Keratinocyte (primary cell): ENCODE data around the gene MGAT1. TPM values are rescaled to one million over a fixed set of nuclear protein-coding genes. Genes with fewer than 3 reads are reported as not detected.

Source experiments
- DNase-seq: peaks from one replicate; pipeline ENCODE4 v3.0.0-alpha.2; 2011; ENCODE audit warnings: low read depth, missing footprints, low spot score
- FAIRE-seq: peaks from 2 replicates; lab custom pipeline; 2011; peaks lifted over from hg19 to GRCh38; lab: Jason Lieb, UNC
- H2AFZ ChIP-seq: 2 replicates; pipeline ENCODE4 v1.6.0; 2012; ENCODE audit warnings: low read length, control low read depth, inconsistent platforms; ENCODE audit not compliant: control insufficient read depth
- H3K27ac ChIP-seq: 2 replicates; pipeline ENCODE4 v1.5.1; 2011; ENCODE audit warnings: low read length; ENCODE audit not compliant: control insufficient read depth, insufficient read depth
- H3K27me3 ChIP-seq: 3 replicates; pipeline ENCODE4 v1.6.0; 2011; ENCODE audit warnings: low read length; ENCODE audit not compliant: control insufficient read depth, insufficient read depth; ENCODE audit errors: extremely low read depth
- H3K36me3 ChIP-seq, 2 experiments: 2 replicates in 1 of 2; 3 replicates in 1 of 2; pipeline ENCODE4 v1.5.1; 2011; ENCODE audit warnings: low read length in 2 of 2, mild to moderate bottlenecking in 1 of 2; ENCODE audit not compliant: control insufficient read depth in 2 of 2, insufficient read depth in 2 of 2; ENCODE audit errors: extremely low read depth in 1 of 2
- H3K4me1 ChIP-seq: 3 replicates; pipeline ENCODE4 v1.5.1; 2011; ENCODE audit warnings: low read length; ENCODE audit not compliant: control insufficient read depth, insufficient read depth; ENCODE audit errors: extremely low read depth
- H3K4me2 ChIP-seq: 3 replicates; pipeline ENCODE4 v1.6.0; 2011; ENCODE audit warnings: low read depth, low read length; ENCODE audit not compliant: control insufficient read depth, insufficient read depth; ENCODE audit errors: extremely low read depth
- H3K4me3 ChIP-seq, 3 experiments: fragments of 200-600 bp in 1 of 3; sonication (generic) in 1 of 3; 2 replicates in 2 of 3; 3 replicates in 1 of 3; pipeline ENCODE4 v1.5.1; 2011 to 2016; ENCODE audit warnings: low read length in 3 of 3, mild to moderate bottlenecking in 3 of 3, control low read depth in 2 of 3, inconsistent platforms in 1 of 3, low read depth in 1 of 3, mixed read lengths in 1 of 3, mixed run types in 1 of 3, moderate library complexity in 1 of 3; ENCODE audit not compliant: control insufficient read depth in 2 of 3, insufficient read depth in 2 of 3; ENCODE audit errors: extremely low read depth in 1 of 3
- H3K79me2 ChIP-seq: 2 replicates; pipeline ENCODE4 v1.6.0; 2012; ENCODE audit warnings: low read length; ENCODE audit not compliant: control insufficient read depth, insufficient read depth
- H3K9ac ChIP-seq: 3 replicates; pipeline ENCODE4 v1.6.0; 2011; ENCODE audit warnings: low read length; ENCODE audit not compliant: control insufficient read depth, insufficient read depth; ENCODE audit errors: extremely low read depth
- H3K9me1 ChIP-seq: 3 replicates; pipeline ENCODE4 v1.6.0; 2011; ENCODE audit warnings: low read length; ENCODE audit not compliant: control insufficient read depth, insufficient read depth; ENCODE audit errors: extremely low read depth
- H3K9me3 ChIP-seq: 2 replicates; pipeline ENCODE4 v1.5.1; 2012; ENCODE audit warnings: low read depth, low read length; ENCODE audit not compliant: control insufficient read depth
- H4K20me1 ChIP-seq: 3 replicates; pipeline ENCODE4 v1.6.0; 2011; ENCODE audit warnings: low read length; ENCODE audit not compliant: control insufficient read depth, insufficient read depth; ENCODE audit errors: extremely low read depth
- CTCF ChIP-seq, 3 experiments: IDR thresholded peaks in 1 of 3; conservative IDR thresholded peaks in 1 of 3; optimal IDR thresholded peaks in 1 of 3; 2 replicates in 2 of 3; 3 replicates in 1 of 3; pipeline versions ENCODE3 to v1.5.1; 2011; ENCODE audit warnings: low read length in 3 of 3, mild to moderate bottlenecking in 3 of 3, moderate library complexity in 2 of 3, control low read depth in 1 of 3, inconsistent platforms in 1 of 3; ENCODE audit not compliant: insufficient read depth in 2 of 3; ENCODE audit errors: extremely low read depth in 1 of 3
- EZH2 ChIP-seq: IDR thresholded peaks from one replicate; pipeline ENCODE4 v1.6.1; 2012; ENCODE audit warnings: inconsistent platforms, mild to moderate bottlenecking, low read length, moderate library complexity
- dilution Hi-C: fragments of 300-500 bp; cut with MboI; formaldehyde crosslinking; loops from one replicate; pipeline ENCODE4 v1.7.0; 2020; ENCODE audit warnings: low sequenced_read_pairs; ENCODE audit not compliant: extremely low pct_ligation_motif_present
- polyA plus RNA-seq, 5 experiments: library from polyadenylated mRNA; depleted of rRNA in 3 of 5; stranded (reverse) in 3 of 5; stranded (forward) in 1 of 5; unstranded in 1 of 5; fragments of >200 nt; gene quantifications; 1 replicate in 1 of 5; 2 replicates in 3 of 5; 3 replicates in 1 of 5; pipeline versions ENCODE4 v1.2.1 to v1.2.3, GENCODE V29; 2011 to 2012; ENCODE audit warnings: missing spikeins in 2 of 5, low read depth in 1 of 5, low replicate concordance in 1 of 5

Gene MGAT1
- polyA plus RNA-seq, 1 donor (not counting 4 experiments of a cell fraction or from before 2014, with no cell fraction given) = 80.3 TPM

GRCh38 chr5:180816608-180817534 is 14.3 kb upstream of the MGAT1 start:
- Histone ChIP-seq H3K4me2 (no peak overlapping the region), H3K79me2 (no peaks in the 10 kb centered on the region), H4K20me1 (no peaks in the 10 kb centered on the region), H3K4me3 (no peak overlapping the region), H3K9ac (no peak overlapping the region), H3K9me1 (no peaks in the 10 kb centered on the region), H2AFZ (no peak overlapping the region), H3K27ac (no peak overlapping the region), H3K9me3 (no peaks in the 10 kb centered on the region), H3K27me3 (no peaks in the 10 kb centered on the region), H3K4me1 (peaks cover 5% of the 10 kb centered on the region), H3K36me3 (no peaks in the 10 kb centered on the region)
- dilution Hi-C loops = no loop called here
- TF ChIP-seq CTCF (optimal IDR thresholded peaks at IDR 0.05 in 1 of 3, IDR thresholded peaks at IDR 0.05 in 1 of 3, conservative IDR thresholded peaks at IDR 0.05 in 1 of 3; ENCODE audit: extremely low read depth in 1 of 3, insufficient read depth in 2 of 3, low read length in 3 of 3) (no peak), EZH2 (no peak)
- FAIRE-seq = no peak
- no peak for DNase-seq

DNA sequence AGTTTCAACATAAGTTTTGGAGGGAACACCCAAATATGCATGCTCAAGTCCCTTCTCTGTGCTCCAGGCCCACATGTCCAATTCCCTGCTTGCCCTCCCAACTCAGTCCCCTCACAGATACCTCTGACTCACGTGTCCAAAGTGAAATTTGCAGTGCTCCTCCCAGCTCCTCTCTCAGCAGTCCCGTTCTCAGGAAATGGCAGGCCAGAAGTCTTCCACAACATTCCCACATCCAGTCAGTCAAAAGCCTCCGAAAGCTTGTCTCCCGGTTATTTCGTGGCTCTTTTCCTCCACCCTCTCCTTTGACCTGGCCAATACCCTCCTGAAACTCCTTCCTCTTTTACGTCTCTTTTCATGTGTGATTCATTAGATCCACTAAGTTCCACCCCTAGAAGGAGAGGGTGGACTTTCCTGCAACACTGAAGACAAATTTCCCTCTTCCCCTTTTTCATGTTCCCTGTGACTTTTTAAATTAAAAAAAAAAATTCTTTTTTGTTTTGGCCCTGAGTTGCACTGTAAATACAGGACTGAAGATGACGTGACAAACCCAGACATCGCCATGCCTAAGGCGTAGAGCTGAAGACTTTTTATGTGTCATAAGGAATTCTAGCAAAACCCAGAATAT is 12.8 kb upstream of the MGAT1 start:
- DNase-seq (no peak), FAIRE-seq (no peak)
- Histone ChIP-seq H3K4me1 (peaks cover 16% of the 10 kb centered on the region), H3K4me2 (no peak overlapping the region), H4K20me1 (no peaks in the 10 kb centered on the region), H2AFZ (no peak overlapping the region), H3K9me1 (no peaks in the 10 kb centered on the region), H3K36me3 (no peaks in the 10 kb centered on the region), H3K79me2 (no peaks in the 10 kb centered on the region), H3K27ac (no peak overlapping the region), H3K9ac (no peak overlapping the region), H3K4me3 (no peak overlapping the region), H3K27me3 (no peaks in the 10 kb centered on the region), H3K9me3 (no peaks in the 10 kb centered on the region)
- dilution Hi-C loops = no loop called here
- TF ChIP-seq EZH2 = no peak
- TF ChIP-seq CTCF (optimal IDR thresholded peaks at IDR 0.05 in 1 of 3, IDR thresholded peaks at IDR 0.05 in 1 of 3, conservative IDR thresholded peaks at IDR 0.05 in 1 of 3; ENCODE audit: extremely low read depth in 1 of 3, insufficient read depth in 2 of 3, low read length in 3 of 3) = no peak
